ENCODE measurements around the gene UBTD2. TPM values are rescaled to one million over a fixed set of nuclear protein-coding genes. Genes with fewer than 3 reads are reported as not detected.

The UBTD2 gene
- polyA plus RNA-seq, 1 donor from 2014 or later: 89.9 TPM

- no peaks in the 10 kb centered on the region for H3K79me2 ChIP-seq (replicated peaks; ENCODE audit: insufficient read depth, low read length)
- no peak overlapping the region for H3K9ac ChIP-seq (ENCODE audit: low read length)
- H3K27me3 ChIP-seq (ENCODE audit: insufficient read depth, low read depth, low read length): no peaks in the 10 kb centered on the region
- no peaks in the 10 kb centered on the region for H3K9me2 ChIP-seq (ENCODE audit: insufficient read depth, low read length)
- no peak for TF ChIP-seq EP300 (conservative IDR thresholded peaks at IDR 0.05; ENCODE audit: poor library complexity, severe bottlenecking)
- TF ChIP-seq, protein P1, sequence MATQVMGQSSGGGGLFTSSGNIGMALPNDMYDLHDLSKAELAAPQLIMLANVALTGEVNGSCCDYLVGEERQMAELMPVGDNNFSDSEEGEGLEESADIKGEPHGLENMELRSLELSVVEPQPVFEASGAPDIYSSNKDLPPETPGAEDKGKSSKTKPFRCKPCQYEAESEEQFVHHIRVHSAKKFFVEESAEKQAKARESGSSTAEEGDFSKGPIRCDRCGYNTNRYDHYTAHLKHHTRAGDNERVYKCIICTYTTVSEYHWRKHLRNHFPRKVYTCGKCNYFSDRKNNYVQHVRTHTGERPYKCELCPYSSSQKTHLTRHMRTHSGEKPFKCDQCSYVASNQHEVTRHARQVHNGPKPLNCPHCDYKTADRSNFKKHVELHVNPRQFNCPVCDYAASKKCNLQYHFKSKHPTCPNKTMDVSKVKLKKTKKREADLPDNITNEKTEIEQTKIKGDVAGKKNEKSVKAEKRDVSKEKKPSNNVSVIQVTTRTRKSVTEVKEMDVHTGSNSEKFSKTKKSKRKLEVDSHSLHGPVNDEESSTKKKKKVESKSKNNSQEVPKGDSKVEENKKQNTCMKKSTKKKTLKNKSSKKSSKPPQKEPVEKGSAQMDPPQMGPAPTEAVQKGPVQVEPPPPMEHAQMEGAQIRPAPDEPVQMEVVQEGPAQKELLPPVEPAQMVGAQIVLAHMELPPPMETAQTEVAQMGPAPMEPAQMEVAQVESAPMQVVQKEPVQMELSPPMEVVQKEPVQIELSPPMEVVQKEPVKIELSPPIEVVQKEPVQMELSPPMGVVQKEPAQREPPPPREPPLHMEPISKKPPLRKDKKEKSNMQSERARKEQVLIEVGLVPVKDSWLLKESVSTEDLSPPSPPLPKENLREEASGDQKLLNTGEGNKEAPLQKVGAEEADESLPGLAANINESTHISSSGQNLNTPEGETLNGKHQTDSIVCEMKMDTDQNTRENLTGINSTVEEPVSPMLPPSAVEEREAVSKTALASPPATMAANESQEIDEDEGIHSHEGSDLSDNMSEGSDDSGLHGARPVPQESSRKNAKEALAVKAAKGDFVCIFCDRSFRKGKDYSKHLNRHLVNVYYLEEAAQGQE (IDR thresholded peaks at IDR 0.05; ENCODE audit: borderline replicate concordance): no peak
- TF ChIP-seq TAF1 (IDR thresholded peaks at IDR 0.05; ENCODE audit: low read depth): no peak
- TF ChIP-seq, protein P2, sequence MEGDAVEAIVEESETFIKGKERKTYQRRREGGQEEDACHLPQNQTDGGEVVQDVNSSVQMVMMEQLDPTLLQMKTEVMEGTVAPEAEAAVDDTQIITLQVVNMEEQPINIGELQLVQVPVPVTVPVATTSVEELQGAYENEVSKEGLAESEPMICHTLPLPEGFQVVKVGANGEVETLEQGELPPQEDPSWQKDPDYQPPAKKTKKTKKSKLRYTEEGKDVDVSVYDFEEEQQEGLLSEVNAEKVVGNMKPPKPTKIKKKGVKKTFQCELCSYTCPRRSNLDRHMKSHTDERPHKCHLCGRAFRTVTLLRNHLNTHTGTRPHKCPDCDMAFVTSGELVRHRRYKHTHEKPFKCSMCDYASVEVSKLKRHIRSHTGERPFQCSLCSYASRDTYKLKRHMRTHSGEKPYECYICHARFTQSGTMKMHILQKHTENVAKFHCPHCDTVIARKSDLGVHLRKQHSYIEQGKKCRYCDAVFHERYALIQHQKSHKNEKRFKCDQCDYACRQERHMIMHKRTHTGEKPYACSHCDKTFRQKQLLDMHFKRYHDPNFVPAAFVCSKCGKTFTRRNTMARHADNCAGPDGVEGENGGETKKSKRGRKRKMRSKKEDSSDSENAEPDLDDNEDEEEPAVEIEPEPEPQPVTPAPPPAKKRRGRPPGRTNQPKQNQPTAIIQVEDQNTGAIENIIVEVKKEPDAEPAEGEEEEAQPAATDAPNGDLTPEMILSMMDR (IDR thresholded peaks at IDR 0.05; ENCODE audit: poor library complexity, severe bottlenecking): no peak
- TF ChIP-seq SMC3 (conservative IDR thresholded peaks at IDR 0.05; ENCODE audit: poor library complexity): no peak
- TF ChIP-seq EZH2 (IDR thresholded peaks at IDR 0.05; ENCODE audit: borderline replicate concordance, insufficient read depth, low read length, poor library complexity, severe bottlenecking): no peak
- TF ChIP-seq POLR2AphosphoS5 (IDR thresholded peaks at IDR 0.05): no peak
- no peak for TF ChIP-seq RAD21 (conservative IDR thresholded peaks at IDR 0.05)
- TF ChIP-seq MXI1 (conservative IDR thresholded peaks at IDR 0.05; ENCODE audit: poor library complexity, severe bottlenecking): no peak
- no peaks in the 10 kb centered on the region for H3K9me3 ChIP-seq (ENCODE audit: low read length)
- H4K20me1 ChIP-seq (ENCODE audit: insufficient read depth): no peaks in the 10 kb centered on the region
- no peaks in the 10 kb centered on the region for H3F3A ChIP-seq (ENCODE audit: insufficient read depth, low read length, poor library complexity, severe bottlenecking)
- no peak overlapping the region for H3K4me3 ChIP-seq (ENCODE audit: low read length)
- H2AFZ ChIP-seq (ENCODE audit: low read depth, low read length): no peak overlapping the region
- no peak overlapping the region for H3K27ac ChIP-seq (ENCODE audit: low read length)
- H3K36me3 ChIP-seq (ENCODE audit: insufficient read depth, low read length): no peaks in the 10 kb centered on the region
- H3K4me2 ChIP-seq (ENCODE audit: low read length): no peak overlapping the region
These were observed 120.6 kb downstream of the UBTD2 start for GRCh38 chr5:172162987-172163343.

GRCh38 chr5:172162323-172162986 is 121.1 kb downstream of the UBTD2 start:
- Histone ChIP-seq H3K9ac (ENCODE audit: low read length) (no peak overlapping the region), H3K79me2 (replicated peaks; ENCODE audit: insufficient read depth, low read length) (no peaks in the 10 kb centered on the region), H3K27ac (ENCODE audit: low read length) (no peak overlapping the region), H3K4me2 (ENCODE audit: low read length) (no peak overlapping the region), H3K9me3 (ENCODE audit: low read length) (no peaks in the 10 kb centered on the region), H3F3A (ENCODE audit: insufficient read depth, low read length, poor library complexity, severe bottlenecking) (no peaks in the 10 kb centered on the region), H3K4me3 (ENCODE audit: low read length) (no peak overlapping the region), H3K27me3 (ENCODE audit: insufficient read depth, low read depth, low read length) (no peaks in the 10 kb centered on the region), H4K20me1 (ENCODE audit: insufficient read depth) (no peaks in the 10 kb centered on the region), H3K9me2 (ENCODE audit: insufficient read depth, low read length) (no peaks in the 10 kb centered on the region), H3K36me3 (ENCODE audit: insufficient read depth, low read length) (no peaks in the 10 kb centered on the region), H2AFZ (ENCODE audit: low read depth, low read length) (no peak overlapping the region)
- TF ChIP-seq POLR2AphosphoS5 (IDR thresholded peaks at IDR 0.05) (no peak), EP300 (conservative IDR thresholded peaks at IDR 0.05; ENCODE audit: poor library complexity, severe bottlenecking) (no peak), EZH2 (IDR thresholded peaks at IDR 0.05; ENCODE audit: borderline replicate concordance, insufficient read depth, low read length, poor library complexity, severe bottlenecking) (no peak), SMC3 (conservative IDR thresholded peaks at IDR 0.05; ENCODE audit: poor library complexity) (no peak), TAF1 (IDR thresholded peaks at IDR 0.05; ENCODE audit: low read depth) (no peak), MXI1 (conservative IDR thresholded peaks at IDR 0.05; ENCODE audit: poor library complexity, severe bottlenecking) (no peak), RAD21 (conservative IDR thresholded peaks at IDR 0.05) (no peak)
- TF ChIP-seq, protein P1 (IDR thresholded peaks at IDR 0.05; ENCODE audit: borderline replicate concordance): no peak
- TF ChIP-seq, protein P2 (IDR thresholded peaks at IDR 0.05; ENCODE audit: poor library complexity, severe bottlenecking): no peak
